Keratinocyte (primary cell): Measurements from ENCODE around the gene MS4A13. TPM values are rescaled to one million over a fixed set of nuclear protein-coding genes. Genes with fewer than 3 reads are reported as not detected.

Source experiments
- DNase-seq: peaks from one replicate; pipeline ENCODE4 v3.0.0-alpha.2; 2011; ENCODE audit warnings: low read depth, missing footprints, low spot score
- FAIRE-seq: peaks from 2 replicates; lab custom pipeline; 2011; peaks lifted over from hg19 to GRCh38; lab: Jason Lieb, UNC
- H2AFZ ChIP-seq: 2 replicates; pipeline ENCODE4 v1.6.0; 2012; ENCODE audit warnings: low read length, control low read depth, inconsistent platforms; ENCODE audit not compliant: control insufficient read depth
- H3K27ac ChIP-seq: 2 replicates; pipeline ENCODE4 v1.5.1; 2011; ENCODE audit warnings: low read length; ENCODE audit not compliant: control insufficient read depth, insufficient read depth
- H3K27me3 ChIP-seq: 3 replicates; pipeline ENCODE4 v1.6.0; 2011; ENCODE audit warnings: low read length; ENCODE audit not compliant: control insufficient read depth, insufficient read depth; ENCODE audit errors: extremely low read depth
- H3K36me3 ChIP-seq, 2 experiments: 2 replicates in 1 of 2; 3 replicates in 1 of 2; pipeline ENCODE4 v1.5.1; 2011; ENCODE audit warnings: low read length in 2 of 2, mild to moderate bottlenecking in 1 of 2; ENCODE audit not compliant: control insufficient read depth in 2 of 2, insufficient read depth in 2 of 2; ENCODE audit errors: extremely low read depth in 1 of 2
- H3K4me1 ChIP-seq: 3 replicates; pipeline ENCODE4 v1.5.1; 2011; ENCODE audit warnings: low read length; ENCODE audit not compliant: control insufficient read depth, insufficient read depth; ENCODE audit errors: extremely low read depth
- H3K4me2 ChIP-seq: 3 replicates; pipeline ENCODE4 v1.6.0; 2011; ENCODE audit warnings: low read depth, low read length; ENCODE audit not compliant: control insufficient read depth, insufficient read depth; ENCODE audit errors: extremely low read depth
- H3K4me3 ChIP-seq, 3 experiments: fragments of 200-600 bp in 1 of 3; sonication (generic) in 1 of 3; 2 replicates in 2 of 3; 3 replicates in 1 of 3; pipeline ENCODE4 v1.5.1; 2011 to 2016; ENCODE audit warnings: low read length in 3 of 3, mild to moderate bottlenecking in 3 of 3, control low read depth in 2 of 3, inconsistent platforms in 1 of 3, low read depth in 1 of 3, mixed read lengths in 1 of 3, mixed run types in 1 of 3, moderate library complexity in 1 of 3; ENCODE audit not compliant: control insufficient read depth in 2 of 3, insufficient read depth in 2 of 3; ENCODE audit errors: extremely low read depth in 1 of 3
- H3K79me2 ChIP-seq: 2 replicates; pipeline ENCODE4 v1.6.0; 2012; ENCODE audit warnings: low read length; ENCODE audit not compliant: control insufficient read depth, insufficient read depth
- H3K9ac ChIP-seq: 3 replicates; pipeline ENCODE4 v1.6.0; 2011; ENCODE audit warnings: low read length; ENCODE audit not compliant: control insufficient read depth, insufficient read depth; ENCODE audit errors: extremely low read depth
- H3K9me1 ChIP-seq: 3 replicates; pipeline ENCODE4 v1.6.0; 2011; ENCODE audit warnings: low read length; ENCODE audit not compliant: control insufficient read depth, insufficient read depth; ENCODE audit errors: extremely low read depth
- H3K9me3 ChIP-seq: 2 replicates; pipeline ENCODE4 v1.5.1; 2012; ENCODE audit warnings: low read depth, low read length; ENCODE audit not compliant: control insufficient read depth
- H4K20me1 ChIP-seq: 3 replicates; pipeline ENCODE4 v1.6.0; 2011; ENCODE audit warnings: low read length; ENCODE audit not compliant: control insufficient read depth, insufficient read depth; ENCODE audit errors: extremely low read depth
- EZH2 ChIP-seq: IDR thresholded peaks from one replicate; pipeline ENCODE4 v1.6.1; 2012; ENCODE audit warnings: inconsistent platforms, mild to moderate bottlenecking, low read length, moderate library complexity
- dilution Hi-C: fragments of 300-500 bp; cut with MboI; formaldehyde crosslinking; loops from one replicate; pipeline ENCODE4 v1.7.0; 2020; ENCODE audit warnings: low sequenced_read_pairs; ENCODE audit not compliant: extremely low pct_ligation_motif_present
- polyA plus RNA-seq, 5 experiments: library from polyadenylated mRNA; depleted of rRNA in 3 of 5; stranded (reverse) in 3 of 5; stranded (forward) in 1 of 5; unstranded in 1 of 5; fragments of >200 nt; gene quantifications; 1 replicate in 1 of 5; 2 replicates in 3 of 5; 3 replicates in 1 of 5; pipeline versions ENCODE4 v1.2.1 to v1.2.3, GENCODE V29; 2011 to 2012; ENCODE audit warnings: missing spikeins in 2 of 5, low read depth in 1 of 5, low replicate concordance in 1 of 5
- TF ChIP-seq, protein P1 (sequence below), 3 experiments: IDR thresholded peaks in 1 of 3; conservative IDR thresholded peaks in 1 of 3; optimal IDR thresholded peaks in 1 of 3; 2 replicates in 2 of 3; 3 replicates in 1 of 3; pipeline versions ENCODE3 to v1.5.1; 2011; ENCODE audit warnings: low read length in 3 of 3, mild to moderate bottlenecking in 3 of 3, moderate library complexity in 2 of 3, control low read depth in 1 of 3, inconsistent platforms in 1 of 3; ENCODE audit not compliant: insufficient read depth in 2 of 3; ENCODE audit errors: extremely low read depth in 1 of 3

MS4A13 gene
- polyA plus RNA-seq, 1 donor (not counting 4 experiments of a cell fraction or from before 2014, with no cell fraction given), result not detected

DNA sequence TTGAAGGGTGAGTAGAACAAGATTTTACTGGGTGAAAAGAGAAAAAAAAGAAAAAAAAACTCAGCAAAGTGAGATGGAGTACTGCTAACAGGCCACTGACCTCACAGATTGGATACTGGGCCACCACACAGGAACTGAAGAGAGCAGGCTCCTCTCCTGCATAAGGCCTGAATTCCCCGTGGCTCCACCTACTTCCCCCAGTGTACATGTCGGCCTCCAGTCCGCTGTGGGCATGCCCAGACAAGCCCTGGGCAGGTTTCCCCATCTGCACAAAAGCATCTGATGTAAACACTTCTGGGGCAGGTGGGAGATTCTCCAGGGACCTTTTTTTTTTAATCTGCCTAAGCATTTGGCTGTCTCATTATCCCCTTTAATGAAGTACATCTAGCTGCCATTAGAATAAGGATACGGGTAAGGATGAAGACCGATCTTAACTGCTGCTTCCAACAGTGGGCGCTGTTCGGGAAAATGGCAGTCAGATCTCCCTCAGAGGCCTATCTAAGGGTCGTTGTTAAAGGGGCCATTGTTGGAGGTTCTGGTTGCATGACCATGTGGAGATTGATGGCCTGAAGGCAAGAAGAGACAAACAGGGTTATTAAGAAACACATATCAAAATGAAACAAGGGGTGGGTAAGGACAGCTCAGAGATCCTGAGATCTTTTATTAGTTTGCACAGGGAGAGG lies 48.5 kb downstream of the MS4A13 start:
- FAIRE-seq, result no peak
- DNase-seq, result no peak

DNA sequence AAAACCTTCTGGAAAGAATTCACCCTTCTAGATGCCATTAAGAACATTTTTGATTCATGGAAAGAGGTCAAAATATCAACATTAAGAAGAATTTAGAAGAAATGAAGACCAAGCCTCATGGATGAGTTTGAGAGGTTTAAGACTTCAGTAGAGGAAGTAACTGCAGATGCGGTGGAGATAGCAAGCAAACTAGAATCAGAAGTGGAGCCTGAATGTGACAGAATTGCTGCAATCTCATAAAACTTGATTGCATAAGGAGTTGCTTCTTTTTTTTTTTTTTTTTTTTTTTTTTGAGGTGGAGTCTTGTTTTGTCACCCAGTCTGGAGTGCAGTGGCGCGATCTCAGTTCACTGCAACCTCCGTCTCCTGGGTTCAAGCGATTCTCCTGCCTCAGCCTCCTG lies 51.6 kb downstream of the MS4A13 start:
- no peak for TF ChIP-seq EZH2
- TF ChIP-seq, protein P1, sequence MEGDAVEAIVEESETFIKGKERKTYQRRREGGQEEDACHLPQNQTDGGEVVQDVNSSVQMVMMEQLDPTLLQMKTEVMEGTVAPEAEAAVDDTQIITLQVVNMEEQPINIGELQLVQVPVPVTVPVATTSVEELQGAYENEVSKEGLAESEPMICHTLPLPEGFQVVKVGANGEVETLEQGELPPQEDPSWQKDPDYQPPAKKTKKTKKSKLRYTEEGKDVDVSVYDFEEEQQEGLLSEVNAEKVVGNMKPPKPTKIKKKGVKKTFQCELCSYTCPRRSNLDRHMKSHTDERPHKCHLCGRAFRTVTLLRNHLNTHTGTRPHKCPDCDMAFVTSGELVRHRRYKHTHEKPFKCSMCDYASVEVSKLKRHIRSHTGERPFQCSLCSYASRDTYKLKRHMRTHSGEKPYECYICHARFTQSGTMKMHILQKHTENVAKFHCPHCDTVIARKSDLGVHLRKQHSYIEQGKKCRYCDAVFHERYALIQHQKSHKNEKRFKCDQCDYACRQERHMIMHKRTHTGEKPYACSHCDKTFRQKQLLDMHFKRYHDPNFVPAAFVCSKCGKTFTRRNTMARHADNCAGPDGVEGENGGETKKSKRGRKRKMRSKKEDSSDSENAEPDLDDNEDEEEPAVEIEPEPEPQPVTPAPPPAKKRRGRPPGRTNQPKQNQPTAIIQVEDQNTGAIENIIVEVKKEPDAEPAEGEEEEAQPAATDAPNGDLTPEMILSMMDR (optimal IDR thresholded peaks at IDR 0.05 in 1 of 3, IDR thresholded peaks at IDR 0.05 in 1 of 3, conservative IDR thresholded peaks at IDR 0.05 in 1 of 3; ENCODE audit: extremely low read depth in 1 of 3, insufficient read depth in 2 of 3, low read length in 3 of 3), result no peak
- Histone ChIP-seq H3K79me2 (no peaks in the 10 kb centered on the region), H3K4me3 (no peak overlapping the region), H3K27me3 (no peaks in the 10 kb centered on the region), H3K4me2 (no peak overlapping the region), H2AFZ (no peak overlapping the region), H3K9me1 (no peaks in the 10 kb centered on the region), H3K36me3 (no peaks in the 10 kb centered on the region), H3K27ac (no peak overlapping the region), H3K9ac (no peak overlapping the region), H3K9me3 (no peaks in the 10 kb centered on the region), H3K4me1 (no peaks in the 10 kb centered on the region), H4K20me1 (no peaks in the 10 kb centered on the region)
- DNase-seq, result no peak
- no peak for FAIRE-seq
- dilution Hi-C loops, result no loop called here

More for the DNA sequence above, 48.5 kb downstream of the MS4A13 start:
- H3K4me3 ChIP-seq, result no peak overlapping the region
- dilution Hi-C loops, result no loop called here
- H3K9ac ChIP-seq, result no peak overlapping the region
- H2AFZ ChIP-seq, result no peak overlapping the region
- no peaks in the 10 kb centered on the region for H4K20me1 ChIP-seq
- no peaks in the 10 kb centered on the region for H3K36me3 ChIP-seq
- no peak overlapping the region for H3K27ac ChIP-seq
- no peaks in the 10 kb centered on the region for H3K9me1 ChIP-seq
- H3K27me3 ChIP-seq, result no peaks in the 10 kb centered on the region
- H3K4me2 ChIP-seq, result no peak overlapping the region
- no peak for TF ChIP-seq EZH2
- TF ChIP-seq, protein P1 (optimal IDR thresholded peaks at IDR 0.05 in 1 of 3, IDR thresholded peaks at IDR 0.05 in 1 of 3, conservative IDR thresholded peaks at IDR 0.05 in 1 of 3; ENCODE audit: extremely low read depth in 1 of 3, insufficient read depth in 2 of 3, low read length in 3 of 3), result no peak
- no peaks in the 10 kb centered on the region for H3K4me1 ChIP-seq
- H3K79me2 ChIP-seq, result no peaks in the 10 kb centered on the region
- no peaks in the 10 kb centered on the region for H3K9me3 ChIP-seq
